NCI-H748 (cell line): ENCODE results near the gene CEP350.

Experiments used
- DNase-seq: peaks from one replicate; lab custom pipeline; 2025; ENCODE audit not compliant: unreplicated experiment; lab: John Stamatoyannopoulos, UW

The CEP350 gene

DNA sequence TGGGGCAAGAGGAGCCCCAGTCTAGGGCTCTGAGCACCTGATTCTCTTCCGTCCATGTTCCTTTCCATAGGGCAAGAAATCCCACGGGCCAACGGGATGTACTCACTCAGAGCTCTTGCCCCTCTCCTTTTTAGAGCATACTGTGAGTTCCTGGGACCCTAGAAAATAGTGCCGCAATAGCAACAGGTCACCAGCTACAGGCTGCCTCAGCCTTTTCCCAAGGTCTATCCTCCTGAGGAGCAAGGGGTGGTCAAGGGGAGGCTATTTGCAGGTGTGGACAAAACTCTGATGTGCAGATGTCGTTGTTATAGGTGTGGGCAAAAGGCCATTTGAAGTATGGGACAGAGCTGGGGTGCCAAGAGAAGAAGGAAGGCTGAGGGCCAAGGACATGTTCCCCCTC lies 198.4 kb downstream of the CEP350 start:
- DNase-seq = no peak

DNA sequence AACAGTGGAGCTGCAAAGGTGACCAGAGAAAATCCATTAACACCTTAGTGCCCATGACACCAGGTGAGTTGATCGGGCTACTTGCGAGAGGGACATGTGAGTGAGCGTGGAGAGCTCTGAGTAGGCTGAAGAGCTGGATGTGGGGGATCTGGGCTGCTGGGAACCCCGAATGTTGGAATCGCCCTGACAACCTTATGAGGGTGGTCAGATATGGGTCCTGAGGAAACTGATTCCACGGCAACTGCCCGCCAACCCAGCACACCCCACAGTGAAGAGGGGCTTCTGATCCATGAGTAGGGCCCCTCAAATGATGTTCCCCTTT lies 199.4 kb downstream of the CEP350 start:
- peak; percentile 30 for DNase-seq

GRCh38 chr1:180154325-180155181 lies 199.9 kb downstream of the CEP350 start, which contains the start of gene QSOX1:
QSOX1 (plus strand) TSS chr1:180154869; CDS start chr1:180154908, 39 bp downstream.
- peak; percentile 82 for DNase-seq

- peak; percentile 26 for DNase-seq
Observed at GRCh38 chr1:180155182-180155682, 200.6 kb downstream of the CEP350 start.

GRCh38 chr1:180156201-180156600 lies 201.6 kb downstream of the CEP350 start:
- no peak for DNase-seq

- DNase-seq = no peak
Observed at GRCh38 chr1:180156631-180157091, 202.1 kb downstream of the CEP350 start.

GRCh38 chr1:180157108-180157507 lies 202.5 kb downstream of the CEP350 start:
- DNase-seq = no peak

DNA sequence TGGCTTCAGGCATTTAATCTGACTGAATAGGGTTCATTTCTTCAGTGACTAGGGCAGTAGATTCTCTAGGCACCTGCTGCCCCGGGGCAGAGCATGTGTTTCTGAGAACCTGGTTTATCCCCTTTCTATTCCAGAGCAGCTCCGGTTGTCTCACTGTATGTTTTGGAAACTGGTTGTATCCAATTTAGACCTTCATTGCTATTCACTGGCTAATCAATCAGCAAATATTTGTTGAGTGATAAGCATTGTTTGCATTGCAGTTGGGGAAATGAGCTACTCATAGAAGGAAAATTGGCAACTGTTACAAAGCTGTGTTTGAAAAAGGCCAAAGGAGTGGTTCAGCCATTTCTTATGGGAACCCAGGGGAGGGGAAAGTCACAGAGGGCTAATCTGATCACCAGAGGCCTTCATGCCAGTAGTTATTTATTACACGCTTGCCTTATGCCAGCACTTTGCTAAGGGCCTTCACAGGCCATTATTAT lies 203.0 kb downstream of the CEP350 start:
- DNase-seq = peak; percentile 96

DNA sequence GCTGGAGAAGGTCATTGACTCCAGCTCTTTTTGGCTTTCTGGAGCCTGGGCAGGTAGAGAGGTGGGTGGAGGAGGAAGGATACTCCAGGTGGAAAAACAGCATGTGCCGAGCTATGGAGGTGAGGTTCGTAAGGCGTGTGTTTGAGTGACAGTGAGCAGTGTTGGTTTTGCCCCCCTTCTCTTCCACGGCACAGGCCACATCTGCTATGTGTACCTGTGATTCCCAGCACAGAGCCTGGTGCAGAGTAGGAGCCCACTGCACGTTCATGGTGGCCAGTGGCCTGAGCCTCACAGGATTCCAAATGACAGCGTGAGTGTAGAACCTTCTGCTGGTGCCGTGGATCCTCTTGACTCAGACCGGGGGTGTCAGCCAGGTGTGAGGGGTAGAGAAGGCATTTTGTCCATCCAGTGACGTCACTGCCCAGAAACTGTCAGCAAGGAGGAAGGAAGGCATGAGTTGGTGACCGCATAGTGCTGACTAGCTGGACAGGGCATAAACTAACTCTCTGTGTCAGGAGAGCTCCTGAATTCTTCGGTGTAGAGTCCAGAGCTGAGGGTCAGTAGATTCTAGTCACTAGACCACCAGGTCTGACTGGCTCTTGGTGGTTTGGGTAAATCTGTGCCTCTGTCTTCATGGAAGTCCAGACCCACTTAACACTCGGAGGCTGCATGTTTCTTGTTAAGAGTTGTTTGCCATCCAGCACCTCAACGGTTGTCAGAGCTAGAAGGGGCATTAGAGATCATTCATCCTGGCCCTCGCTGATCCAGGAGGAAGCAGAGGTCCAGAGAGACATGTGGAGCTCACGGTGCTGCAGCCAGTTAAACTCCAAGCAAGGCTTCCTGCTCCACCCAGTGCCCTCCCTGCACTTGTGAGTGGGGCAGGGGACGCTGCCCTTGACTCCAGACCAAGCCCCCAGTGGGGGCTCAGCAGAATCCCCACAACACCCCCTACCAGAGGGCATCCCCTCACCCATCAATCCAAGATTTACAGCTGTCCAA lies 203.8 kb downstream of the CEP350 start:
- no peak for DNase-seq

DNA sequence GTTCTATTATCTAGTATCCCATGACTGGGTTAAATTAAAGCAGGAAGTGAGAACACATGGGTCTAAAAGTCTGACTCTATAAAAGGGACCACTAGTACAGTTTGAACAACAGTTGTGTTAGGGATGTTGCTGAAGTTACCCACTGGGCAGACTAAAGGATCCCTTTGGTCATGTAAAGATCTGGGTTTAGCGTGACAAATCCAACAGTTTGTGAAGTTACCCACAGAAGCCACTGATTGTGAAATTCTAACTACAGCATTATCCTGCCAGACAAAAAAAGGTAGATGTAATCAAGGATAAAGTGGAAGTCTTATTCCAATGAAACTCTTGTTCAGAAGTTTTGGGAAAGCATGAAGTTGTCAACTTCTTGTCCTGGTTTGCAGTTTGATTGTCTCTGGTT lies 205.7 kb downstream of the CEP350 start:
- no peak for DNase-seq

DNA sequence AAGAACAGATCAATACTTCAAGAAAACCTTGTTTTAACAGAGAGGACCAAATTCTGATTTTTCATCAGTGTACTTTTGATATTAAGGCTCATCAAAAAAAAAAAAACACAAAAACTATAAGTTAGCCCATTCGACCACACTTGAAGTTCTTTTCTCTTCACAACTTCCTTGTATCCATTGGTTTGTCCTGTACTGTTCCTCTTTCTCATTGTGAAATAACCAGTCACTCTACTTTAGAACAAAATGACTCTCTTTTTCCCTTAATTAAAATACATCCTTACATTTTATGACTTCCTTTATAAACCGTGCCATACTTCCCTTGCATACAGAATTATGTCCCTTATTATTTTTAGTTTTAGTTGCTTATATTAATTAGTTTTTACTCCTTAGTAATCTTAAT lies 208.4 kb downstream of the CEP350 start:
- no peak for DNase-seq
